HT-29 (cell line): ENCODE results near the gene NRROS. TPM values are rescaled to one million over a fixed set of nuclear protein-coding genes. Genes with fewer than 3 reads are reported as not detected.

ENCODE experiments used
- DNase-seq: peaks from one replicate; pipeline ENCODE4 v3.0.0-alpha.2; 2015; ENCODE audit warnings: low spot score
- small RNA-seq: library from RNA; depleted of rRNA; stranded (forward); fragments of <200 nt; gene quantifications from one replicate; pipeline ENCODE3, GENCODE V24; 2014
- total RNA-seq: library from RNA; depleted of rRNA; stranded (reverse); fragments of >200 nt; shearing (Covaris generic); gene quantifications from 2 replicates; pipeline ENCODE4 v1.2.3, GENCODE V29; 2014; rRNA removed

Gene NRROS
- total RNA-seq, 1 experiment from 2014 or later, result not detected

DNA sequence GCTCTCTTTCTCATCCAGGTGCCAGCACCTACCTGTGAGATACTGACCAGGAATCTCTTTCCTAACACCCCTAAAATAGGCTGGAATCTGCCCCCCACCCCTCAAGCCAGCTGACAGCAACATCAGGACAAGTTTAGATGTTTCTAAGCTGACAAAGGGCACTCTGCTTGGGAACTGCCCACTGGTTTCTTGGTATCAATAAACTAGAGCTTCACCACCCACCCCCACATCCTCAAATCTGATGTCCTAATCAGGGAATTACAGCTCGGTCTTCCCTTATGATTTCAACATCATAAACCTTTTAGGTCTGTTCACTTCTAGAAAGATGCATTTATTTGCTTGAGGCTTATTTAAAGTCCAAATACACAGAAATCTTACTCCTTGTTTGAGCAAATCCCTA, 37.9 kb downstream of the NRROS start:
- no peak for DNase-seq

DNA sequence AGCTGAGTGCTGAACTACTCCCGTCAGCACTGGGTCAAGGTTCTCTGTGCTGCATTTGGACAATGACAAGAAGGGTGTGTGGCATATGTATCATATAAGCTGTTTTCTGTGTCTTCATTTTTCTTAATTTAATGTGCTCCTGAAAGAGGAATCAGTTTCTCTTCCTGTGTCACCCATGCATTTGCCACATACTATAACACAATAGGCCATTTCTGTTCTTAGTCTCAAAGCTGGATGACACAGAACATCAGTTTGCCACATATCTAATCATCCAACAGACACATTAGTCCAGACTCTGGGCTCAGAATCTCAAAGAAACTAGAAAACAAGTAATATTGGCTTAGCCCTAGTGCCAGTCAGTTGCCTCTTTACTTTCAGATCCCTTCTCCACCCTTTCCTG, 38.4 kb downstream of the NRROS start:
- no peak for DNase-seq

DNA sequence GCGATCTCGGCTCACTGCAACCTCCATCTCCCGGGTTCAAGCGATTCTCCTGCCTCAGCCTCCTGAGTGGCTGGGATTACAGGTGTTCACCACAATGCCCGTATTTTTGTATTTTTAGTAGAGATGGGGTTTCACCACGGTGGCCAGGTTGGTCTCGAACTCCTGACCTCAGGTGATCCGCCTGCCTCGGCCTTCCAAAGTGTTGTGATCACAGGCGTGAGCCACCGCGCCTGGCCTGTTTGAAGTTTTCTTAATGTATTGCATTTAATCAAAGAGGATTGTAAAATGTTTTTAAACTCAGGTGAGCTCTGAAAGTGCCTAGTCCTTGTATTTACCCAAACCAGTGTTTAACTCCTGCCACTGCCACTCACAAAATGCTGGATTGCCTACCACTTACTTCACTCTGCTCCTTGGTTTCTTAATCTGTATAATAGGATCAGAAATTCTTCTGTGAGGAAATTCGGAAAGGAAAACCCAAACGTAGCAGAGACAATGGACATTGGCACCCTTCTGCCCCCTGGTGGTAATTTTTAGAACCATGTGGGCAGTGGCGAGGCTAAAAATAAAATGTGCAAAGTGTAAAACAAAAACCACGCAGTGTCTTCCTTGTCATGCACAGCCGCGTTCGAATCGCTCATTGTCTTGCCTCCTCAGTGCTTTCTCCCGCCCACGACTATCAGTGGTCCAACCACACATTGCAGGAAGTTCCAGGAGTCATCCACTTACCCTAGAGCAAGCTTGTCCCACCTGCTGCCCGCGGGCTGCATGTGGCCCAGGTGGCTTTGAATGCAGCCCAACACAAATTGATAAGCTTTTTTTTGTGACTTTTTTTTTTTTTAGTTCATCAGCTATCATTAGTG, 45.3 kb downstream of the NRROS start:
- DNase-seq, result peak; percentile 82

DNA sequence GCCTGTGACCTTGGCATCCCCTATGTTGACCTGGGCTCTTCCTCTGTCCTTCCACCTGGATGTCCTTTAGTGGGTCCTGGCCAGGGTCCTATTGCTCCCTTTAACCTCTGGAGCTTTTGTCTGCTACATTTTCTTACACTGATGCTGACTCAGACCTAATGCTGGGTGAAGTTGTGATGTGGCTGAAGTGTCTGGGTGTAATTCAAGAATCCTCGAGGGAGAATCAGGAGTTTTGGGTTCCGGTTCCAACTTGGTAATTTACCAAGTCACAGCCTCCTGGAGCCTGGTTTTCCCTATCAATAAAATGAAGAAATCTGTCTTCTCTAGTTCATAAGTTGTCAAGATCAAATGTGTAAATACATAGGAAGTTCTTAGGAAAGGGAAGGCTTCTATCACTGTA, 46.9 kb downstream of the NRROS start:
- no peak for DNase-seq

DNA sequence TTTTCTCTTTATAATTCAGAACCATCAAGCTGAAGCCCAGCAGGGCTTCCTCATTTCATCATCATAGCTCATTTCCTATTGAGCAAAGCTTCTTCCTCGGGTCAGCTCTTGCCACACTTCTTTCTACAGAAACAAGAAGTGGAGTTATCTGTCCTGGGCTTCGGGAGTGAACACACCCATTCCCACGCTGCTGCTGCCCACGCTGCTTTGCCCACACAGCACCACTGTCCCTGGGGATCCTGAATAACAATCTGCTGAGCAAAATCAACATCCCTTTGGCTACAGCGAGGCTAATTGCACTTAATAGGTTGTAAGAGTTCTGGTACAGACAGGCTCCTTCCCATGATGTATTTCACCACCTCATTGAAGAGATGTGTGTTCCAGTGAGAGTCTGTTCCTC, 48.9 kb downstream of the NRROS start:
- no peak for DNase-seq

DNA sequence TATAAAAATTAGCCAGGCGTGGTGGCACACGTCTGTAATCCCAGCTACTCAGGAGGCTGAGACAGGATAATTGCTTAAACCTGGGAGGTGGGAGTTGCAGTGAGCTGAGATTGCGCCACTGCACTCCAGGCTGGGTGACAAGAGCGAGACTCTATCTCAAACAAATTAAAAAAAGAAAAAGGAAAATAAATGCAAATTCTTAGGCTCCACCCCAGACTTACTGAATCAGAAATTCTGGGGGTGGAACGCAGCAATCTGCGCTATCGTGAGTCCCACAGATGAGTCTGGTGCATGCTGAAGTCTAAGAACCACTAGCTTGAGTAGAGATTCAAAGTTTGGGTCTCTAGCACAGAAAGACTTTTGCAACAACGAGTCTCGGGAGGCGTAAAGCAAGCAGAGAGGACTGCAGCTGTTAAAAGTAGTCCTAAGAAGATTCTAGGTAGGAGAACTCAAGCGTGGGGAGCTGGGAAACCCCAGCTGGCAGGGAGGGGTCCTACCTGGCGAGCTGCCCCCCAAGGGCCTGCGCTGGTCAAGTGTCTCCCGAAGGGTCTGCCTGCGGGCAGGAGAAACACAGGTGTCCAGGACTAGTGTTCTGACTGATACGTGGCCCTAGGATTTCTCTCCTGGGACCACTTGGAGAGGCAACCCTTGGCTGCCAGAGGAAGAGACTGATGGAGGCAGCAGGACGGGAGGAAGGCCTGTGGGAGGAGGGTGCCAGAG, 50.6 kb downstream of the NRROS start:
- no peak for DNase-seq

DNA sequence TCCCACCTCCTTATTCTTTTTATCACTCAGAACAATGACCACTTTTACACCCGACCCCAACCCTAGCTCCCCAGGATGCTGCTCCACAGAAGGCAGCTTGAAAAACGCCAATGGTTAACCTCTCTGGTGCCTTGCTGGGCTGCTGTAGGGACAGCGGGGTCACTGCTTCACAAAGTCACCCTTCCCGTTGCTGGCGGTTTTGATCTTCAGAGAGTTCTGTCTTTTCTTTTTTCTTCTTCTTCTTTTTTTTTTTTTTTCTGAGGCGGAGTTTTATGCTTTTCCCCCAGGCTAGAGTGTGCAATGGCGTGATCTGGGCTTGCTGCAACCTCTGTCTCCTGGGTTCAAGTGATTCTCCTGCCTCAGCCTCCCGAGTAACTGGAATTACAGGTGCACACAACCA, 51.9 kb downstream of the NRROS start:
- no peak for DNase-seq

DNA sequence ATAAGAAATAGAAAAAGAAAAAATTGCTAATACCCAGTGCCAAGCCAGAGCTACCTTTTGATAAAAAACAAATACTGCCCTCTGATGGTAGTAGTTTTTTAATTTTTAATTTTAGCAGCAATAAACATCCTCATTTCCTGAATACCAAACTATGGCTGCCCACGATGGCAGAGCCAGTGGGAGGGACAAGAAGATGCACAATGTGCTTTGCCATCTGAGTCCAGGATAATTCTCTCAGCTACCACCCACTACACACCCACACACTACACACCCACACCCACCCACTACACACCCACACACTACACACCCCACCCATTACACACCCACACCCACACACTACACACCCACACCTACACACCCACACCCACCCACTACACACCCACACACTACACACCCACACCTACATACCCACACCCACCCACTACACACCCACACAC, 54.7 kb downstream of the NRROS start:
- DNase-seq, result no peak

DNA sequence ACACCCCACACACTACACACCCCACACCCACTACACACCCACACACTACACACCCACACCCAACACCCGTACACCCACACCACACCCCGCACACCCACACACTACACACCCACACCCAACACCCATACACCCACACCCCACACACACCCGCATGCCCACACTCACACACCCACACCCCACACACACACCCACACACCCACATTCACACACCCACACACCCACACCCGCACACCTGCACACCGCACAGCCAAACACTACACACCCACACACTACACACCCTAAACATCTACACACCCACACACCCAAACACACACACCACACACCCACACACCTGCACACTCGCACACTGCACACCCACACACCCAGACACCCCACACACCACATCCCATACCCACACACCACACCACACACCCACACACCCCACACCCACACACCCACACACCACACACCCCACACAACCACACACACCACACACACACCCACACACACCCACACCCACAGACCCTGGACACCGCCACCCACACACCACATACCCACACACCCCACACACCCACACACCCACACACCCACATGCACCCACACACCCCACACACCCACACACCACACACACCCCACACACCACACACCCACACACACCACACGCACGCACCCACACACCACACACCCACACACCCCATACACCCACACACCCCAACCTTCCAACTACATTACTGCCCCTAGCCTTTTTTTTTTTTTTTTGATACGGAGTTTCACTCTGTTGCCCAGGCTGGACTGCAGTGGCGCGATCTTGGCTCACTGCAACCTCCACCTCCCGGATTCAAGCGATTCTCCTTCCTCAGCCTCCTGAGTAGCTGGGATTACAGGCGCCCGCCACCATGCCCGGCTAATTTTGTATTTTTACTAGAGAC, 55.7 kb downstream of the NRROS start:
- no peak for DNase-seq

DNA sequence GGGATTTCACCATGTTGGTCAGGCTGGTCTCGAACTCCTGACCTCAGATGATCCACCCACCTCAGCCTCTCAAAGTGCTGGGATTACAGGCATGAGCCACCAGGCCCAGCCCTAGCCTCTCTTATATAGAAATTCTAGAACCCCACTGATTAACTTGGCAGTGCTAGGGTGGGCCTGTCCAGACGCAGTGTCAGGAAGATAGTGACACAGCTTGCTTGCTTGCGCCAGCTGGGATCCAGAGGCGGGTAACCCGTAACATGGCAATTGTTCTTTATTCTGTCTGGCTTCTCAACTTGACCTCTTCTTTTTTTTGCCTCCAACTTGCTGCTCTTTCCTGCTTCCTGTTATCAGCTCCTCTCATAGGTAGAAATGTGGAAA, 56.3 kb downstream of the NRROS start:
- DNase-seq, result no peak

DNA sequence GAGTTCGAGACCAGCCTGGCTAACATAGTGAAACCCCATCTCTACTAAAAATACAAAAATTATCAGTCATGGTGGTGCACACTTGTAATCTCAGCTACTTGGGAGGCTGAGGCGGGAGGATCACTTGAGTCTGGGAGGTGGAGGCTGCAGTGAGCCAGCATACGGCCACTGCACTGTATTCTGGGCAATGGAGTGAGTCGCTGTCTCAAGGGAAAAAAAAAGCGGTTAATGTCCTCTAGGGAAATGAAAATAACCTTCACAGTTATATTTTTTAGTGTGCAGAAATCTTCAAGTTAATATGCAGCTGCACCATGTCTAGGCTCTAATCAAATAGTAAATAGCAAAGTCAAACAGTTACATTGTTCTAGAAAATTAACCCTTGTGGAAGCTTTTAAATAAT, 57.8 kb downstream of the NRROS start:
- DNase-seq, result no peak

DNA sequence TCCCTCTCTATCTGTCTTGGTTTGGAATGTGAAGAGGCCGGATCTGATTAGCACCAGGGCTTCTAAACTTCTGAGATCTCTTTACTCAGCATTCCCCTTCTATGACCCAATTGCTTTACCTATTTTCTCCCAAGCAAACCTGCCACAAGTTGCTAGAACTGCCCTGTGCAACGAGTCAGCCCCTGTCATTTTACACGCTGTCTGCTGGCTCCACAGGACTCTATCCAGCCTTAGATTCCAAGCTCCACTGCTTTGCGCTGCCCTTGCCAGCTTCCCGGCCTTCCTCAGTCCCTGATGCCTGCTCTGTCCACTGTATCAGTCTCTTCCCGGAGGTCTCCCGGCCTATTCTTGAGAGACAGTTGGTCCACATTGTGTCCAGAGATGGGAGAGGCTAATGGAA, 60.3 kb downstream of the NRROS start:
- no peak for DNase-seq

DNA sequence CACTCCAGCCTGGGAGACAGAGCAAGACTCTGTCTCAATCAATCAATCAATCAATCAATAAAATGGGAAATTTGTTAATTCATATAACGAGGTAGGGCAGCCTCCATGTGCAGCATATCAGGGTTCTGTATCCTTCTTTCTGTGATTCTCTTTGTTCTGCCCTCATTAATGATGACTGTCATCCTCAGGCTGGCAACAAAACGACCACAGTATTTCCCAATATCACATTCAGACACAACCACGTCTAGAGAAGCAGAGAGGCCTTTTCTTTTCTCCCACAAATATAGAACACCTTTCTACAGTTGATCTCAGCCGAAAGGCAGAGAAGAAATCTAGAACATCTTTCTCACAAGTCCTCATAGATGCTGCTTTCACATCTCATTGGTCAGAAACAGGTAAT, 61.3 kb downstream of the NRROS start:
- DNase-seq, result no peak

DNA sequence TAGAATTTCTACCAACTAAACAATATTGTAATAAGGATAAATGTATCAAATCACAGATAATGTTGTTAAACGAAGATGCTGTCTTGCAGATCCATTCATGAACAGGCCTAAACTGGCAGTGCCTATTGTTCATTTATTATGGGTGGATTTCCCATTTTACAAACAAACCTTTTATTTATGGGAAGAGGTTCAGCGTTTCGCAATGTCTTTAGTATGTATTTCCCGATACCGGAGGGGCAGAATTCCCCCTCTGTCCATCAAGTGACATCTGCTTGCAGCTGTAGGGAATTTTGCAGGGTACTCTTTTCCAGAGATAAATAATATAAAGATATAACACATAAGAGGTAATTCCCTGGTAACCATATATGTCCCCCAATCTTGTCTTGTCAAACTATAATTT, 66.8 kb downstream of the NRROS start:
- DNase-seq, result no peak

DNA sequence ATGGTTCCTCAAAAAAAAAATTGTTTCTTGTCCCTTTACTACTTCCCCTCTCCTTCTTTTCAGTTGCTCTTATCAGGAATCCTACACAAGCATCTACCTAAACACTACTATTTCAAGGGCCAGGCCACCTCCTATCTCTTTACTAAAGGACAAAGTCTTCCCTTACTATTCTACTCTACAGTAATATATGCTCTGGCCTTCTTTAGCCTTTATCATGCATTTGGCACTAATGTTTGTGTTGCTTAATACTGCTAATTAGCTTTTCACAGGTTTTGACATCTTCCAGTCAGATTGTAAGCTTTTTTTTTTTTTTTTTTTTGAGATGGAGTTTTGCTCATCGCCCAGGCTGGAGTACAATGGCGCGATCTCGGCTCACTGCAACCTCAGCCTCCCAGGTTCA, 67.2 kb downstream of the NRROS start:
- DNase-seq, result no peak

DNA sequence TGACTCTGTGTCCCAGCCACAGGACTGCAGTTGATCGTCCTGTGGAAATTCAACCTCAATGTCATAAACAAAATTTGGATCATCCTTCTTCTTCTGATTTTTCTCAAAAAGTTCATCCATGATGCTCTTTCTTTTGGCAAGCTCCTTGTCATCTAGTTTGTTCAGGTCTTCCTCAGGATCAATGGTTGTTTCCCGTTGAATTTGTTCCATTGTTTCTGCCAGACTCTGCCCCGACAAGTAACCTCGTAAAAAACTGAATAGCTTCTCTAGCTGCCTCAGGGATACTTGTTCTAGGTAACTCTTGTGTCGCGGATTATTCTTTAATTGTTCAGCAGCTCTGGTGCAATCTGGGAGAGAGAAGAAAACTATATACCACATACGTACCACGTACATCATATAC, 68.1 kb downstream of the NRROS start:
- no peak for DNase-seq

DNA sequence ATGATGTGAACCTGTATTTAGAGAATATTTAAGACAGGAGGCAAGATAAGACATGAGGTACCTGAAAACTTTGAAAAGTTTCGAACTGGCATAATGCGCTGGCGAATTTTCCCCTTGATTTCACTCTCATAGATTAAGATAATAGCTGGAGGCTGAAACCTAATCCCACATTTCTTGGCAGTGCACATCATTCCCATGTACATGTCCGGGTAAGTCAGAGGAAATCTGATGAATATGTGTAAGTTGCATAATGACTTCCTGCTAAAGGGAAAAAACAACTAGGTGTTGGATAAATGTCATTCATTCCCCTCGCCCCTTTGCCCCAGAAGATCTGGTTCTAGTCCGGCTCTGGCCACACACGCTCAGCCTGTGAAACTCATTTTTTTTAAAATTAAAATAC, 69.0 kb downstream of the NRROS start:
- DNase-seq, result no peak

Small RNAs within 50 kb of the gene (small RNA-seq; reads per million reads assigned to genes)
- not detected for gene RNU6-646P

Other genes with a start within 250 kb of the NRROS start
- 7.0 and 9.3 TPM in 2 replicates for gene UBXN7, start 207.3 kb upstream of the NRROS start, total RNA-seq
- 19.4 and 19.5 TPM in 2 replicates for gene RNF168, start 135.9 kb upstream of the NRROS start, total RNA-seq
- not detected in 2 replicates for gene SMCO1, start 124.3 kb upstream of the NRROS start, total RNA-seq
- 4.2 and 5.3 TPM in 2 replicates for gene WDR53, start 71.1 kb upstream of the NRROS start, total RNA-seq
- 10.6 and 12.7 TPM in 2 replicates for gene FBXO45, start 71.0 kb upstream of the NRROS start, total RNA-seq
- gene CEP19, start 72.6 kb downstream of the NRROS start, total RNA-seq, result 0.15 and 0.52 TPM in 2 replicates
- 16.7 and 19.7 TPM in 2 replicates for gene PIGX, start 72.7 kb downstream of the NRROS start, total RNA-seq
- gene PAK2, start 100.2 kb downstream of the NRROS start, total RNA-seq, result 26.8 and 29.5 TPM in 2 replicates
- gene SENP5, start 228.2 kb downstream of the NRROS start, total RNA-seq, result 18.8 and 21.1 TPM in 2 replicates